Measurements from ENCODE around the gene PTPRF. TPM values are rescaled to one million over a fixed set of nuclear protein-coding genes. Genes with fewer than 3 reads are reported as not detected.
"Not testable (repeated sequence)": the region's sequence is repeated elsewhere in the genome, so short reads cannot be mapped to it uniquely, and the experiment has no call there.

Gene PTPRF
- total RNA-seq, 1 donor from 2014 or later = 478 TPM

GRCh38 chr1:43625063-43625780 is 94.5 kb downstream of the PTPRF start:
- DNase-seq (ENCODE audit: low spot score) = no peak

GRCh38 chr1:43632135-43632670 is 101.5 kb downstream of the PTPRF start:
- DNase-seq (ENCODE audit: low spot score) = no peak

- no peak for DNase-seq (ENCODE audit: low spot score)
Observed at GRCh38 chr1:43634721-43635120, 104.0 kb downstream of the PTPRF start.

DNA sequence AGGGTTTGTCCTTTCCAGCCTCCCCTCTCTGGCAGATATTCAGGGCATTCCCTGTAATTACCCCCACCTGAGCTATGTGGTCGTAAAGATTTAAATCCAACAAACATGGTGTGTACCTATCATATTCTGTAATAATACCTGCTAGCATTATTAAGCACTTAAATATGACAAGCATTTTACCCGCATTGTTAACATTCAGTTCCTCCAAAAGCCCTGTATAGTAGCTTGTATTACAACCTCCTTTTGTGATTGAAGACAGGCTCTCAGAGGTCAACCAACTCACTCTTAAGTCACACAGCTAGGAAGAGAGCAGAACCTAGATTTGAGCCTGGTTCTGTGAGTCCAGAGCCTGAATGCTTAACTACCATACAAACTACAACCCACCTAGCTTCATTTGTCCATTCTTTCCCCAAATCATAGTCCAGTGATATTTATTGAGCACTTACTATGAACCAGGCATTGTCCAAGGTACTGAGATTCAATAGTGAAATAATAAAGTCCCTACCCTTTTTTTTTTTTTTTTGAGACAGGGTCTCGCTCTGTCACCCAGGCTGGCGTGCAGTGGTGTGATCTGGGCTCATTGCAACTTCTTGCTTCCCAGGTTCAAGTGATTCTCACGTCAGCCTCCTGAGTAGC is 105.4 kb downstream of the PTPRF start:
- no peak for DNase-seq (ENCODE audit: low spot score)

DNA sequence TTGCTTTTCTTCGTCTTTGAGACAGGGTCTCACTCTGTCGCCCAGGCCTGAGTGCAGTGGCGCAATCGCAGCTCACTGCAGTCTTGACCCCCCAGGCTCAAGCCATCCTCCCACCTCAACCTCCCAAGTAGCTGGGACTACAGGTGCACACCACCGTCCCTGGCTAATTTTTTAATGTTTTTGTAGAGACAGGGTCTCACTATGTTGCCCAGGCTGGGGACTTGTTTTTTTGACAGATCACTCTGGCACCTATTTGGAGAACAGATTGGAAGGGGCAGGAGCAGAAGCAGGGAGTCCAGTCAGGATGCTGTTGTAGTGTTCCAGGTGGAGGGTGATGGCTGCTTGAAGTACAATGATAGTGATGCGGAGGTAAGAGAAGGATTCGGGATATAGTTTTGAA is 106.6 kb downstream of the PTPRF start:
- DNase-seq (ENCODE audit: low spot score) = no peak

DNA sequence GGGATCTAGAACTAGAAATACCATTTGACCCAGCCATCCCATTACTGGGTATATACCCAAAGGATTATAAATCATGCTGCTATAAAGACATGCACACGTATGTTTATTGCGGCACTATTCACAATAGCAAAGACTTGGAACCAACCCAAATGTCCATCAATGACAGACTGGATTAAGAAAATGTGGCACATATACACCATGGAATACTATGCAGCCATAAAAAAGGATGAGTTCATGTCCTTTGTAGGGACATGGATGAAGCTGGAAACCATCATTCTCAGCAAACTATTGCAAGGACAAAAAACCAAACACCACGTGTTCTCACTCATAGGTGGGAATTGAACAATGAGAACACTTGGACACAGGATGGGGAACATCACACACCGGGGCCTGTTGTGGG is 107.7 kb downstream of the PTPRF start:
- DNase-seq (ENCODE audit: low spot score) = not testable (repeated sequence)

- peak; percentile 28 for DNase-seq (ENCODE audit: low spot score)
Observed at GRCh38 chr1:43639976-43640794, 109.5 kb downstream of the PTPRF start.

- no peak for DNase-seq (ENCODE audit: low spot score)
Observed at GRCh38 chr1:43644558-43644957, 113.9 kb downstream of the PTPRF start.

GRCh38 chr1:43645461-43645860 is 114.8 kb downstream of the PTPRF start:
- DNase-seq (ENCODE audit: low spot score) = no peak

DNA sequence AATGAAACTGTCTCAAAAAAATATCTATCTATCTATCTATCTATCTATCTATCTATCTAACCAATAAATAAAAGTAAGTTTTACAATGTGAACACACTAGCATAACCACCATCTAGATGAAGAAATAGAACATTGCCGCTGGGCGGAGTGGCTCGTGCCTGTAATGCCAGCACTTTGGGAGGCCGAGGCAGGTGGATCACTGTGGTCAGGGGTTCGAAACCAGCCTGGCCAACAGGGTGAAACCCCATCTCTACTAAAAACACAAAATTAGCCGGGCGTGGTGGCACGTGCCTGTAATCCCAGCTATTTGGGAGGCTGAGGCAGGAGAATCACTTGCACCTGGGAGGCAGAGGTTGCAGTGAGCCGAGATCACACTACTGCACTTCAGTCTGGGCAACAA is 116.6 kb downstream of the PTPRF start:
- not testable (repeated sequence) for DNase-seq (ENCODE audit: low spot score)

GRCh38 chr1:43648221-43648847 is 117.7 kb downstream of the PTPRF start:
- DNase-seq (ENCODE audit: low spot score) = no peak

GRCh38 chr1:43648876-43649477 is 118.3 kb downstream of the PTPRF start:
- DNase-seq (ENCODE audit: low spot score) = no peak

GRCh38 chr1:43650310-43651085 is 119.8 kb downstream of the PTPRF start:
- DNase-seq (ENCODE audit: low spot score) = peak; percentile 98

GRCh38 chr1:43651188-43651587 is 120.5 kb downstream of the PTPRF start:
- DNase-seq (ENCODE audit: low spot score) = no peak

- DNase-seq (ENCODE audit: low spot score) = no peak
Observed at GRCh38 chr1:43651902-43652301, 121.2 kb downstream of the PTPRF start.

DNA sequence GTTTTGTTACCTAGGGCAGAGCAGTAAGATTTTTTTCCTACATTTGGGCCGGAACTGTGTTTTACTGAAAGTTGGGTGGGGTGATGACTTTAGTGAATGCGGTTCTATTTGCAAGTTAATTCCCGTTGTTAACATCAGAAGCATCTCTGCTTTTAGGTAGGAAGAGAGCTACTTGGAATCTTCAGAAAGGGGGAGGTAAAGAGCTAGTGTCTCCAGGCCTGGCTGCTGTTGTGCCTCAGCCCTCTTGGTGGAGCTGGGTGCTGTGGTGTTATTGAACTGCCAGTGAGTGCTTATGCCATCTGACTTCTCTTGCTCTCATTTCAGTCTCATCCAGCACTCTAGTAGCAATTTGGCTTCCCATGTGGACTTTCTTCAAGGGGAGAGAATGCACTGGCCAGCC is 122.7 kb downstream of the PTPRF start:
- DNase-seq (ENCODE audit: low spot score) = no peak

DNA sequence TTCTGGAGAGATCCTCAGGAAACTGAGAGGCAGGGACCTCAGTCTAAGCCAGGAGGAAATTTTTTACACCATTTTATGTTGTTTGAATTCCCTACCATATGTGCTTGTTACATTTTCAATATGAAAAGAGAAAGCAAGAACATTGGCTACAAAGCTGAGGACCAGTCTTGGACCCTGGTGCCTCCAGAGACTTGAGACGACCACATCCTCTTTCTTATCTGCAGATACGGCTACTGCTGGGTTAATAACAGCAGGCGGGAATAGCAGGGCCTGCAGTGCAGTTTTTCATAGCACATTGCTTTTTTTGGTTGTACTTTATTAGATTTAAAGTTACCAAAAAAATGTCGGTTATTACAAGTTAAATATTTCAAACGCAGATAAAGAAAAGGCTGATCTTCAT is 123.2 kb downstream of the PTPRF start:
- no peak for DNase-seq (ENCODE audit: low spot score)

- DNase-seq (ENCODE audit: low spot score) = no peak
Observed at GRCh38 chr1:43655953-43656352, 125.3 kb downstream of the PTPRF start.

DNA sequence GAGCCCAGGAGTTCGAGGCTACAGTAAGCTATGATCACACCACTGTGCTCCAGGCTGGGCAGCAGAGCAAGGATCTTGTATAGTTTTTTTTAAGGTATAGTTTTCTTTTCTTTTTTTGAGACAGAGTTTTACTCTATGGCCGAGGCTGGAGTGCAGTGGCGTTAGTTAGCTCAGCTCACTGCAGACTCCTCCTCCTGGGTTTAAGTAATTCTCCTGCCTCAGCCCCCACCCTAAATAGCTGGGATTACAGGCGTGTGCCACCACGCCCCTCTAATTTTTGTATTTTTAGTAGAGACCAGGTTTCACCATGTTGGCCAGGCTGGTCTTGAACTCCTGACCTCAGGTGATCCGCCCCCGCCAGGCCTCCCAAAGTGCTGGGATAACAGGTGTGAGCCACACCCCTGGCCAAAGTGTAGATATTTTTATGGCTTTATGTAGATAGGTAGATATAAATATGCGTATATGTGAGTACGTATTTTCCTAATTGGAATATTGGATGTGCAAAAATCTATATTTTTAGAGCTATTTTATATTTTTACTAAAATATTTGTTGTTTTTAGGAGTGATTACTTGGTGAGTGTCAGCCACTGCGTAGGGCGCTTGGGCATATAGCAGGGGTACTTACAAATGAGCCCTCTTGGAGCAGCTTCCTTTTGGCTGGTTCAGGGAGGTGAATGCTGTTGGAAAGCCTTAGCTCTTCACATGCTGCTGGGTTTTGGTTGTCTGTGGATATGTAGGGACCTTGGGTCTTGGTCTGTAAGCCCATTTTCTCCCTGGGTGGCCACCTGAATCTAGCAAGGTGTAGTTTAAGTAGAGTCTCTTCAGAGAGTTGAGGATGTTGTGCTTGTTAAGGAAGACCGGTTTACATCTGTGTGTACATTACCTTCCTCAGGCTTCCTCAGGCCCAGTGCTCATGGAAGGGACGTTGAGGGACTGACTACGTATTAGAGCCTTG is 128.8 kb downstream of the PTPRF start:
- no peak for DNase-seq (ENCODE audit: low spot score)

DNA sequence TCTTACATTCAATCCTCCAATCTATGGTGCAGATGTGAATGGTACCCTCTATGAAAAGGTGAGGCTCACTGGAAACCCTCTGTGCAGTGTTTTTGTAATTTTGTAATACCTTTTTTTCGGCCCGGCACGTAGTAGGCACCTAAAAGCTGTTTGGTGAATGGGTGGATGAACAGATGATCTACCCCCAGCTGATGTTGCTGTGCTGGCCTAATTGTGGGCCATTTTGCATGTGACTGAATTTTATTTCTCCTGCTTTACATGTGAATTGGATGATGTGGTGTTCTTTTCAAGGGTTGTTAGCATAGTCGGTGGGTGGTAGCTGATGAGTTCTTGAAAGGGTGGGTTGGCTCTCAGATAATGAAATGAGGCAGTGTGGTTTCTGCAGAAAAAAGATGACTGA is 129.7 kb downstream of the PTPRF start:
- DNase-seq (ENCODE audit: low spot score) = no peak
